Uterus (tissue), 4 donors: Measurements from ENCODE around the gene RRP8. TPM values are rescaled to one million over a fixed set of nuclear protein-coding genes. Genes with fewer than 3 reads are reported as not detected.

ENCODE experiments used
- DNase-seq, 2 donors: peaks; one replicate each; pipeline ENCODE4 v3.0.0-alpha.2; 2019 to 2020
- H3K27ac ChIP-seq, 2 donors: fragments of 200-600 bp; sonication (generic); 1 replicate in 1 of 2; 2 replicates in 1 of 2; pipeline ENCODE4 v1.5.1; 2016 to 2018
- H3K27me3 ChIP-seq, 2 donors: fragments of 200-600 bp; sonication (generic); one replicate each; pipeline ENCODE4 v1.5.1; 2018 to 2019; ENCODE audit warnings: control low read depth in 1 of 2
- H3K36me3 ChIP-seq, 2 donors: fragments of 200-600 bp; sonication (generic); one replicate each; pipeline ENCODE4 v1.5.1; 2019; ENCODE audit warnings: control low read depth in 1 of 2
- H3K4me1 ChIP-seq, 2 donors: fragments of 200-600 bp; sonication (generic); one replicate each; pipeline ENCODE4 v1.5.1; 2018 to 2019; ENCODE audit warnings: control low read depth in 1 of 2
- H3K4me3 ChIP-seq, 2 donors: fragments of 200-600 bp; sonication (generic); 1 replicate in 1 of 2; 2 replicates in 1 of 2; pipeline ENCODE4 v1.5.1; 2018 to 2019; ENCODE audit warnings: mild to moderate bottlenecking in 1 of 2
- H3K9me3 ChIP-seq, 2 donors: fragments of 200-600 bp; sonication (generic); one replicate each; pipeline ENCODE4 v1.5.1; 2019; ENCODE audit warnings: control low read depth in 1 of 2
- CTCF ChIP-seq, 4 experiments: fragments of 200-600 bp in 2 of 4; fragments of 450-650 bp in 2 of 4; sonication (generic) in 2 of 4; IDR thresholded peaks; one replicate each; pipeline ENCODE4 v1.5.1; 2016 to 2019; ENCODE audit warnings: antibody characterized with exemption in 4 of 4, mild to moderate bottlenecking in 2 of 4, moderate library complexity in 1 of 4
- POLR2A ChIP-seq, 2 donors: fragments of 450-650 bp; IDR thresholded peaks; one replicate each; pipeline ENCODE4 v1.6.1; 2016; ENCODE audit warnings: antibody characterized with exemption in 2 of 2, mild to moderate bottlenecking in 1 of 2, moderate library complexity in 1 of 2
- intact Hi-C: fragments of 100-400 bp; cut with DNase I; formaldehyde crosslinking; loops from one replicate; pipeline ENCODE4 v1.15.1; 2023; ENCODE audit warnings: low total_unique reads
- total RNA-seq, 4 donors: library from RNA; depleted of rRNA in 3 of 4; stranded (reverse); fragments of >200 nt in 3 of 4; gene quantifications; one replicate each; pipeline versions ENCODE4 v1.1.0 to v1.2.4, GENCODE V29; 2014 to 2023
- donor health status: DM: yes; HTN: yes; CAD: no.

The RRP8 gene
- total RNA-seq, 4 donors from 2014 or later, result 12.6 to 41.2 (median 26.9) TPM

- TF ChIP-seq POLR2A (IDR thresholded peaks at IDR 0.05) (no peak), CTCF (IDR thresholded peaks at IDR 0.05) (no peak)
- intact Hi-C loops, result no loop called here
- Histone ChIP-seq H3K27me3 (no peaks in the 10 kb centered on the region), H3K9me3 (no peaks in the 10 kb centered on the region), H3K4me3 (no peak overlapping the region), H3K27ac (no peak overlapping the region), H3K4me1 (no peaks in the 10 kb centered on the region), H3K36me3 (no peaks in the 10 kb centered on the region)
- DNase-seq, result no peak
These were observed 33.7 kb downstream of the RRP8 start for GRCh38 chr11:6569706-6570105.

GRCh38 chr11:6568191-6568918 is 35.1 kb downstream of the RRP8 start:
- Histone ChIP-seq H3K27ac (no peak overlapping the region), H3K4me3 (no peak overlapping the region), H3K36me3 (no peaks in the 10 kb centered on the region), H3K27me3 (no peaks in the 10 kb centered on the region), H3K9me3 (no peaks in the 10 kb centered on the region), H3K4me1 (no peaks in the 10 kb centered on the region)
- intact Hi-C loops, result no loop called here
- DNase-seq, result no peak
- TF ChIP-seq POLR2A (IDR thresholded peaks at IDR 0.05) (no peak), CTCF (IDR thresholded peaks at IDR 0.05) (no peak)

GRCh38 chr11:6567371-6567745 is 36.1 kb downstream of the RRP8 start:
- H3K36me3 ChIP-seq, result no peaks in the 10 kb centered on the region
- no peak overlapping the region for H3K27ac ChIP-seq
- H3K9me3 ChIP-seq, result no peaks in the 10 kb centered on the region
- DNase-seq, result no peak
- no peaks in the 10 kb centered on the region for H3K4me1 ChIP-seq
- no peak for TF ChIP-seq POLR2A (IDR thresholded peaks at IDR 0.05)
- TF ChIP-seq CTCF (IDR thresholded peaks at IDR 0.05), result no peak
- no peaks in the 10 kb centered on the region for H3K27me3 ChIP-seq
- H3K4me3 ChIP-seq, result no peak overlapping the region
- intact Hi-C loops, result no loop called here

- Histone ChIP-seq H3K27me3 (no peaks in the 10 kb centered on the region), H3K4me3 (no peak overlapping the region), H3K36me3 (no peaks in the 10 kb centered on the region), H3K27ac (no peak overlapping the region), H3K9me3 (no peaks in the 10 kb centered on the region), H3K4me1 (no peaks in the 10 kb centered on the region)
- DNase-seq, result no peak
- TF ChIP-seq POLR2A (IDR thresholded peaks at IDR 0.05) (no peak), CTCF (IDR thresholded peaks at IDR 0.05) (no peak)
- intact Hi-C loops, result no loop called here
These were observed 36.6 kb downstream of the RRP8 start for GRCh38 chr11:6566704-6567370.

GRCh38 chr11:6565988-6566703 is 37.3 kb downstream of the RRP8 start:
- no peak overlapping the region for H3K27ac ChIP-seq
- intact Hi-C loops, result no loop called here

More at GRCh38 chr11:6565988-6566703, 37.3 kb downstream of the RRP8 start:
- no peak for TF ChIP-seq POLR2A (IDR thresholded peaks at IDR 0.05)
- no peak for TF ChIP-seq CTCF (IDR thresholded peaks at IDR 0.05)
- H3K36me3 ChIP-seq, result no peaks in the 10 kb centered on the region
- H3K27me3 ChIP-seq, result no peaks in the 10 kb centered on the region
- H3K4me3 ChIP-seq, result no peak overlapping the region
- no peaks in the 10 kb centered on the region for H3K9me3 ChIP-seq
- no peak for DNase-seq
- H3K4me1 ChIP-seq, result no peaks in the 10 kb centered on the region
